ENCODE results near the gene NRG2. TPM values are rescaled to one million over a fixed set of nuclear protein-coding genes. Genes with fewer than 3 reads are reported as not detected.

NRG2 gene
- total RNA-seq, 1 donor from 2014 or later = 0.07 TPM

DNA sequence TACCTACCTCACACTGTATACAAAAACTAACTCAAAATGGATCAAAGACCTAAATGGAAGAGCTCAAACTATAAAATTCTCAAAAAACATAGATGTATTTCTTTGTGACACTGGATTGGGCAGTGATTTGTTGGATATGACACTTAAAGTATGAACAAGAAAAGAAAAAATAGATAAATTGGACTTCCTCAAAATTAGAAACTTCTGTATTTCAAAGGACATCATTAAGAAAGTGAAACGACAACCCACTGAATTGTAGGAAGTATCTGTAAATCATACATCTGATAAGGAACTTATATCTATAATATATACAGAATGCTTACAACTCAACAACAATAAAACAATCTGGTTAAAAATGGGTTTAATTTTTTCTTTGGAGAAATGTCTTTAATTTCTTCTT, 96.7 kb downstream of the NRG2 start:
- no peaks in the 10 kb centered on the region for H3K36me3 Mint-ChIP-seq (ENCODE audit: low read depth)
- ATAC-seq (ENCODE audit: low read depth) (no peak), DNase-seq (no peak)
- TF ChIP-seq, protein P1, sequence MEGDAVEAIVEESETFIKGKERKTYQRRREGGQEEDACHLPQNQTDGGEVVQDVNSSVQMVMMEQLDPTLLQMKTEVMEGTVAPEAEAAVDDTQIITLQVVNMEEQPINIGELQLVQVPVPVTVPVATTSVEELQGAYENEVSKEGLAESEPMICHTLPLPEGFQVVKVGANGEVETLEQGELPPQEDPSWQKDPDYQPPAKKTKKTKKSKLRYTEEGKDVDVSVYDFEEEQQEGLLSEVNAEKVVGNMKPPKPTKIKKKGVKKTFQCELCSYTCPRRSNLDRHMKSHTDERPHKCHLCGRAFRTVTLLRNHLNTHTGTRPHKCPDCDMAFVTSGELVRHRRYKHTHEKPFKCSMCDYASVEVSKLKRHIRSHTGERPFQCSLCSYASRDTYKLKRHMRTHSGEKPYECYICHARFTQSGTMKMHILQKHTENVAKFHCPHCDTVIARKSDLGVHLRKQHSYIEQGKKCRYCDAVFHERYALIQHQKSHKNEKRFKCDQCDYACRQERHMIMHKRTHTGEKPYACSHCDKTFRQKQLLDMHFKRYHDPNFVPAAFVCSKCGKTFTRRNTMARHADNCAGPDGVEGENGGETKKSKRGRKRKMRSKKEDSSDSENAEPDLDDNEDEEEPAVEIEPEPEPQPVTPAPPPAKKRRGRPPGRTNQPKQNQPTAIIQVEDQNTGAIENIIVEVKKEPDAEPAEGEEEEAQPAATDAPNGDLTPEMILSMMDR (IDR thresholded peaks at IDR 0.05) = no peak
- intact Hi-C loops (cut with micrococcal nuclease) = no loop called here
- peak overlapping the region; percentile 68 for H3K27ac Mint-ChIP-seq
- H3K4me3 Mint-ChIP-seq = peak overlapping the region; percentile 40
- H3K9me3 Mint-ChIP-seq = peaks cover 16% of the 10 kb centered on the region
- ChIA-PET POLR2A (no interaction called here), CTCF (interaction anchor here (0.7 kb wide), 1 partner anchor 159 kb away, joined by 3 read pairs; no protein-coding TSS in a partner anchor)
- H3K27me3 Mint-ChIP-seq = peaks cover 13% of the 10 kb centered on the region
- peaks cover 22% of the 10 kb centered on the region for H3K4me1 Mint-ChIP-seq

DNA sequence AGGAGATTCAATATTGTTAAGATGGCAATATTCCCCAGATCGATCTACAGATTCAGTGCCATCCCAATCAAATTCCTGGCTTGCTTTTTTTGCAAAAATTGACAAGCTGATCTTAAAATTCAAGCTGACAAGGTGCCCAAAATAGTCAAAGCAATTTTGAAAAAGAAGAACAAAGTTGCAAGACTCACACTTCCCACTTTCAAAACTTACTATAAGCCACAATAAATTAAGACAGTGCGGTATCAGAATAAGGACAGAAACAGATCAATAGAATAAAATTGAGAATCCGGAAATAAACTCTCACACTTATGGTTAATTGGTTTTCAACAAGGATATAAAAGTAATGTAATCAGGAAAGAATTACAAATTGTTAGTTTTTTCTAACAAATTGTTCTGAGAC, 97.1 kb downstream of the NRG2 start:
- peaks cover 22% of the 10 kb centered on the region for H3K4me1 Mint-ChIP-seq
- H3K9me3 Mint-ChIP-seq = peaks cover 19% of the 10 kb centered on the region
- no peaks in the 10 kb centered on the region for H3K36me3 Mint-ChIP-seq (ENCODE audit: low read depth)
- H3K27ac Mint-ChIP-seq = peak overlapping the region; percentile 68
- no peak for ATAC-seq (ENCODE audit: low read depth)
- TF ChIP-seq, protein P1 (IDR thresholded peaks at IDR 0.05) = no peak
- intact Hi-C loops (cut with micrococcal nuclease) = no loop called here
- POLR2A ChIA-PET = no interaction called here
- peaks cover 10% of the 10 kb centered on the region for H3K27me3 Mint-ChIP-seq
- no peak for DNase-seq
- CTCF ChIA-PET = interaction anchor here (0.7 kb wide), 1 partner anchor 159 kb away, joined by 3 read pairs; no protein-coding TSS in a partner anchor
- H3K4me3 Mint-ChIP-seq = peak overlapping the region; percentile 40

DNA sequence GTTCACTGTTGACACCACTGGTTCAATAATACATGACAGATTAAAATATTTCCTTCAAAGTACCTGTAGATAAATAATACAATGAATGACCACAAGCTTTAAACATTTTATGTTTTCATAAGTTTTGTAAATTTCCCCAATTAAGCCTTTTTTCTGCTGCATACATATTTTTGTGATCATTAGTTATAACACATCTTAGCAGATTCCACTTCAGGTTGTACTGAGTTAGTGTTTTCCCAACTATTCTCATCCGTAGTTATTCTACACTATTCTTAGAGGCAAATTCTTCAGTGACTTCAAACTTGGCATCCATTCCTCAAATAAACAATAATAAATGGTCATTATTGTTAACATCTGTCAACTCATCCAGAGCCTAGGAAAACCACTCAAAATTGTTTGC, 100.9 kb downstream of the NRG2 start:
- H3K27ac Mint-ChIP-seq = no peak overlapping the region
- peaks cover 27% of the 10 kb centered on the region for H3K9me3 Mint-ChIP-seq
- CTCF ChIA-PET = interaction anchor here (1.2 kb wide), 1 partner anchor 27 kb away, joined by 7 read pairs; no protein-coding TSS in a partner anchor
- DNase-seq = no peak
- H3K27me3 Mint-ChIP-seq = peaks cover 17% of the 10 kb centered on the region
- H3K36me3 Mint-ChIP-seq (ENCODE audit: low read depth) = no peaks in the 10 kb centered on the region
- TF ChIP-seq, protein P1 (IDR thresholded peaks at IDR 0.05) = no peak
- no peak overlapping the region for H3K4me3 Mint-ChIP-seq
- peaks cover 22% of the 10 kb centered on the region for H3K4me1 Mint-ChIP-seq
- ATAC-seq (ENCODE audit: low read depth) = no peak
- POLR2A ChIA-PET = no interaction called here
- intact Hi-C loops (cut with micrococcal nuclease) = no loop called here

DNA sequence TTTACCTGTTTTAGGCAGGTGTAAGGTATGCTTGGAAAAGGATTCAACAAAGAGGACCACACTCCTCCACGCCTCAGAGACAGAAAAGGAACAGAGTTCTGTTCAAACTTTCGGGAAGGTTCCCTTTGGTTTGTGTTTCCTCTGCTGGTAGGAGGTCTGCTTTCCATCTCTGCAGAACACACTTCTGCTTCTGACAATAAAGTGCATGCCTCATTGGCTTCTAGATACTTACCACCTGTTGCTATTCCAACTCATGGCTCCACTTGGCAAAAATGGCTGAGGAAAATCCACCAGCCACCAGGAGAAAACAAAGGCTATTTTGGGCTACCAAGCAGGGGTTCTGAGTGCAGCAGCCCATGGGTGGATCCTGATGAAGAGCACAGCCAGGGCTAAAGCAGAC, 112.7 kb downstream of the NRG2 start:
- intact Hi-C loops (cut with micrococcal nuclease) = no loop called here
- H3K36me3 Mint-ChIP-seq (ENCODE audit: low read depth) = no peaks in the 10 kb centered on the region
- no peak overlapping the region for H3K4me3 Mint-ChIP-seq
- TF ChIP-seq, protein P1 (IDR thresholded peaks at IDR 0.05) = no peak
- no peak overlapping the region for H3K27ac Mint-ChIP-seq
- POLR2A ChIA-PET = no interaction called here
- H3K27me3 Mint-ChIP-seq = peaks cover 39% of the 10 kb centered on the region
- H3K9me3 Mint-ChIP-seq = no peaks in the 10 kb centered on the region
- CTCF ChIA-PET = no interaction called here
- DNase-seq (no peak), ATAC-seq (ENCODE audit: low read depth) (no peak)
- H3K4me1 Mint-ChIP-seq = no peaks in the 10 kb centered on the region

DNA sequence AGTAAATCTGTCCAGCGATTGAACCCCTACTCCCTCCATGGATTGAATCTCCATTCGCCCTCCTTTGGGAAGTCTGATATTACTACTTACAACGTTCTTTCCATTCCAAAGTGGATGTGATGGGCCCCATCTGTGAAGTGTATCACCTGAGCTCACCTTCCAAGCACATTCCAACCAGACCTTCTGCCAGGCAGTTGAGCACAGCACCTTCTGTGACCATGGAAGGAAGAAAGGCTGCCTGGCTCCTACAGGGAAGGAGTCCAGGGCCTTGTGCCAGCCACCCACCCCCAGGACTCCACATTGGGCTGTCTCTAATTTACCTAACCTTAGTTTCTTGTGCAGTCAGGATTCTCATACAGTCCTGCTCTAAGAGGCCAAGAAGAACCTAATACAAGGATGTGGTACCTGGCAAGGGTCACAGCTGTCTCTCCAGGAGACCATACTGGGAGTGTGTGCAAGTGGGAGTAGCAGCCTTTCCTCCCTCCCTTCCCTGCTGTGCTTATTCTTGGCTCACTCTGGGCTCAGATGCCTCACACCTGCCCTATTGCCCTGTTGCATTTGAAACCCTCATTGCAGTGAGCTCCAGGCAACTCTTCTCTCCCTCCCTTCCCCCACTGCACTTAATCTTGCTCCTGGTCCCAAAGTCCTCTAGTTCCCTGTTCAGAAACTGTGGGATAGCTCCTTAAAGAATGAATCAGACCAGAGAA, 116.1 kb downstream of the NRG2 start:
- DNase-seq (no peak), ATAC-seq (ENCODE audit: low read depth) (no peak)
- Mint-ChIP-seq H3K9me3 (no peaks in the 10 kb centered on the region), H3K27me3 (peaks cover 37% of the 10 kb centered on the region), H3K4me1 (no peaks in the 10 kb centered on the region), H3K4me3 (no peak overlapping the region), H3K36me3 (ENCODE audit: low read depth) (no peaks in the 10 kb centered on the region), H3K27ac (no peak overlapping the region)
- ChIA-PET CTCF (no interaction called here), POLR2A (no interaction called here)
- TF ChIP-seq, protein P1 (IDR thresholded peaks at IDR 0.05) = no peak
- intact Hi-C loops (cut with micrococcal nuclease) = no loop called here

Measured in activated B cell treated with CpG ODN at 0.5 μM for 24 hours (primary cell).